Gastroesophageal sphincter (tissue), 3 donors: Measurements from ENCODE around the gene FZD2.

Source experiments
- CTCF ChIP-seq, 4 experiments: fragments of 200-600 bp in 2 of 4; fragments of 450-650 bp in 2 of 4; sonication (generic) in 1 of 4; IDR thresholded peaks; one replicate each; pipeline ENCODE4 v1.5.1; 2017 to 2019; ENCODE audit warnings: antibody characterized with exemption in 4 of 4, mild to moderate bottlenecking in 2 of 4, moderate library complexity in 2 of 4
- POLR2AphosphoS5 ChIP-seq: sonication (generic); formaldehyde crosslinking; IDR thresholded peaks from one replicate; pipeline ENCODE4 v1.6.1; 2017; ENCODE audit warnings: antibody characterized with exemption

GRCh38 chr17:44558710-44559633, 1.7 kb downstream of the FZD2 start:
- no peak for TF ChIP-seq CTCF (IDR thresholded peaks at IDR 0.05)
- TF ChIP-seq POLR2AphosphoS5, result no peak
